ENCODE data around the gene MRPL12.

Gene MRPL12

GRCh38 chr17:81703747-81704654 is 834 bp downstream of the MRPL12 start:
- no peak for DNase-seq

GRCh38 chr17:81705518-81706231 is 2.5 kb downstream of the MRPL12 start:
- DNase-seq: no peak

- DNase-seq: no peak
Measured at GRCh38 chr17:81706232-81706611, 3.1 kb downstream of the MRPL12 start.

GRCh38 chr17:81706757-81707624 is 3.8 kb downstream of the MRPL12 start:
- no peak for DNase-seq

GRCh38 chr17:81707725-81708646 is 4.8 kb downstream of the MRPL12 start:
- no peak for DNase-seq

- no peak for DNase-seq
Measured at GRCh38 chr17:81708739-81709185, 5.6 kb downstream of the MRPL12 start.

- no peak for DNase-seq
Measured at GRCh38 chr17:81710514-81711308, 7.5 kb downstream of the MRPL12 start.

- DNase-seq: peak; percentile 56
Measured at GRCh38 chr17:81711814-81712467, 8.8 kb downstream of the MRPL12 start, which contains the start of gene SLC25A10. Gene SLC25A10 (plus strand): TSS chr17:81712284. CDS start chr17:81712427, 143 bp downstream.

GRCh38 chr17:81712468-81713003 is 9.4 kb downstream of the MRPL12 start:
- DNase-seq: no peak

GRCh38 chr17:81713004-81713555 is 9.9 kb downstream of the MRPL12 start:
- DNase-seq: no peak

- DNase-seq: no peak
Measured at GRCh38 chr17:81713556-81714411, 10.6 kb downstream of the MRPL12 start.

GRCh38 chr17:81714412-81715106 is 11.4 kb downstream of the MRPL12 start:
- DNase-seq: no peak

- DNase-seq: no peak
Measured at GRCh38 chr17:81715107-81715871, 12.1 kb downstream of the MRPL12 start.

- no peak for DNase-seq
Measured at GRCh38 chr17:81715872-81716673, 12.9 kb downstream of the MRPL12 start.

GRCh38 chr17:81716674-81716996 is 13.5 kb downstream of the MRPL12 start:
- DNase-seq: no peak

GRCh38 chr17:81717049-81717765 is 14.0 kb downstream of the MRPL12 start:
- DNase-seq: no peak
